Right lobe of liver (tissue), 6 donors: ENCODE data around the gene MTX2. TPM values are rescaled to one million over a fixed set of nuclear protein-coding genes. Genes with fewer than 3 reads are reported as not detected.

Experiments used
- ATAC-seq, 4 donors: fragments of 200-7000 bp; cut with Tn5 transposase; one replicate each; pipeline ENCODE4 v1.9.1; 2020; ENCODE audit warnings: mild to moderate bottlenecking in 4 of 4, moderate library complexity in 4 of 4
- DNase-seq, 3 donors: peaks; one replicate each; pipeline ENCODE4 v3.0.0-alpha.2; 2020
- H3K27ac ChIP-seq, 3 donors: fragments of 200-600 bp; one replicate each; pipeline ENCODE4 v1.8.0; 2022
- H3K27me3 ChIP-seq, 2 donors: fragments of 200-600 bp; one replicate each; pipeline ENCODE4 v1.8.0; 2022
- H3K36me3 ChIP-seq, 4 donors: fragments of 200-600 bp; sonication (generic) in 1 of 4; one replicate each; pipeline versions ENCODE4 v1.5.1 to v1.8.0; 2017 to 2022; ENCODE audit warnings: control low read depth in 1 of 4
- H3K4me1 ChIP-seq, 4 donors: fragments of 200-600 bp; sonication (generic) in 1 of 4; one replicate each; pipeline versions ENCODE4 v1.5.1 to v1.8.0; 2017 to 2022; ENCODE audit warnings: control low read depth in 1 of 4
- H3K4me3 ChIP-seq, 3 donors: fragments of 200-600 bp; one replicate each; pipeline ENCODE4 v1.8.0; 2022
- H3K9me3 ChIP-seq, 4 donors: fragments of 200-600 bp; sonication (generic) in 1 of 4; one replicate each; pipeline versions ENCODE4 v1.5.1 to v1.8.0; 2017 to 2022; ENCODE audit warnings: control low read depth in 1 of 4
- CTCF ChIP-seq, 4 donors: fragments of 200-600 bp in 3 of 4; fragments of 450-650 bp in 1 of 4; IDR thresholded peaks; one replicate each; pipeline versions ENCODE4 v1.5.1 to v1.8.0; 2016 to 2022; ENCODE audit warnings: antibody characterized with exemption in 4 of 4, mild to moderate bottlenecking in 2 of 4
- POLR2A ChIP-seq: fragments of 450-650 bp; IDR thresholded peaks from one replicate; pipeline ENCODE4 v1.6.1; 2017; ENCODE audit warnings: antibody characterized with exemption, mild to moderate bottlenecking
- WGBS: methylation state at CpG from one replicate; pipeline ENCODE4 v1.1.6; 2018; ENCODE audit warnings: low coverage, low lambda C conversion rate; ENCODE audit not compliant: insufficient coverage; ENCODE audit errors: missing lambda C conversion rate; 5-methylcytosine and 5-hydroxymethylcytosine counted together
- intact Hi-C, 2 donors: fragments of 100-400 bp; cut with DNase I; formaldehyde crosslinking; loops; one replicate each; pipeline versions ENCODE4 v1.11.2 to v1.14.1; 2022
- total RNA-seq, 6 experiments: library from RNA; depleted of rRNA in 2 of 6; stranded (reverse); fragments of >200 nt in 2 of 6; fragmentation: NEBNext Ultra II Directional in 3 of 6; extraction: Animal tissue kit (Norgen Biotek cat#: 25700) in 3 of 6; gene quantifications; one replicate each; pipeline versions ENCODE4 v1.1.0 to v1.2.4, GENCODE V29; 2016 to 2023
- donor health status: DM: no; HTN: yes; CAD: no.
- donor health status: DM: no; HTN: no; CAD: no.
- donor health status: DM: no; HTN: no; CAD: no.
- donor health status: DM: no; HTN: yes; CAD: no.
- donor health status: DM: no; HTN: yes; CAD: no.

MTX2 gene
- total RNA-seq, 6 experiments from 2014 or later: 7.7 to 29.3 (median 11.1) TPM

GRCh38 chr2:176270100-176270750 is 983 bp downstream of the MTX2 start:
- ATAC-seq: no peak
- Histone ChIP-seq H3K27ac (peak overlapping the region in 1 of 3 donors; percentile 72), H3K9me3 (no peaks in the 10 kb centered on the region), H3K4me3 (peak overlapping the region; percentile 57 to 93 (median 77)), H3K36me3 (no peaks in the 10 kb centered on the region), H3K27me3 (no peaks in the 10 kb centered on the region), H3K4me1 (peaks cover 0 to 6% (median 0%) of the 10 kb centered on the region in 4 donors)
- DNase-seq: no peak
- TF ChIP-seq POLR2A (no peak), CTCF (IDR thresholded peaks at IDR 0.05) (no peak)
- intact Hi-C loops: no loop called here
- WGBS: 54% methylated on average over 18 of the region's 18 CpGs

- TF ChIP-seq CTCF (IDR thresholded peaks at IDR 0.05) (no peak), POLR2A (no peak)
- DNase-seq (no peak), ATAC-seq (no peak)
- H3K9me3 ChIP-seq: no peaks in the 10 kb centered on the region
- intact Hi-C loops: no loop called here
- 96% methylated on average over 4 of the region's 4 CpGs for WGBS
- no peak overlapping the region for H3K27ac ChIP-seq
- H3K4me3 ChIP-seq: no peak overlapping the region
- H3K27me3 ChIP-seq: no peaks in the 10 kb centered on the region
- H3K36me3 ChIP-seq: no peaks in the 10 kb centered on the region
- peaks cover 0 to 6% (median 0%) of the 10 kb centered on the region in 4 donors for H3K4me1 ChIP-seq
Measured at GRCh38 chr2:176272870-176273459, 3.7 kb downstream of the MTX2 start.

DNA sequence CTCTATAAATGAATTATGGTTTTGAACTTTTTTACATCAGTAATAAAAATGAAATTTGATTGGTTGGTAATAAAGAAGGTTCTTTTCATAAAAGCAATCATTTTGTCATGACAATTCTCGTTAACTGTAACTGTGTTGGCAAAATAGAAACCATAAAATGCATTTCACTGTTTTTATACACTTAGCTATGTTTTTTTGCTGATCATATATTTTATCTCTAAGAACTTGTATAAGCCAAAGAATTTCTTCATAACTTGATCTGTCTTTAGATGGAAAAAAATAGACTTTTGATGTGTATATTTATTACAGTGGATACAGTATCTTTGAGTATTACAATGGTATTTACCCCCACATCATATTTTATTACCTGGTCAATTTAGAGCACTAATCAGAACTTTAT is 9.7 kb downstream of the MTX2 start:
- ATAC-seq (no peak), DNase-seq (no peak)
- intact Hi-C loops: no loop called here
- H3K27me3 ChIP-seq: no peaks in the 10 kb centered on the region
- TF ChIP-seq POLR2A: no peak
- TF ChIP-seq CTCF (IDR thresholded peaks at IDR 0.05): no peak
- WGBS: 95% methylated on average over 1 of the region's 1 CpG
- no peaks in the 10 kb centered on the region for H3K36me3 ChIP-seq
- H3K4me1 ChIP-seq: no peaks in the 10 kb centered on the region
- H3K9me3 ChIP-seq: no peaks in the 10 kb centered on the region
- no peak overlapping the region for H3K4me3 ChIP-seq
- H3K27ac ChIP-seq: no peak overlapping the region

DNA sequence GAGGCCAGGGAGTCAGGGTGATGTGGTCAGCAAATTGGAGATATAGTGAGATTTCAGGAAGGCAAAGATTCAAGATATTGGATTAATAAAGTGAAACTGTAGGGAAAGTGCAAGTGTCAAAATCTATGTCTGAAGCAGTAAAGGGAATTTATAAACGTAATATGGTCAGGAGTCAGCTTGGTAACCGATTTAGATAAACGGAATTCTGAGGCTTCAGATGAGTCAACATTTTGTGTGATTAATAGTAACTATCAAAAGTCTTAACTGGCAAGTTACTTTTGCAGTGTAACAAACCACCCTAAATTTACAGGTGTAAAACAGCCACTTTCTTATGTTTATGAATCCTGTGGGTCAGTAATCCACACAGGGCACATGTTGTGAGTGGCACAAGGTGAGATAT is 10.9 kb downstream of the MTX2 start:
- WGBS: 77% methylated on average over 3 of the region's 3 CpGs
- intact Hi-C loops: no loop called here

More for the DNA sequence above, 10.9 kb downstream of the MTX2 start:
- TF ChIP-seq POLR2A: no peak
- no peak for TF ChIP-seq CTCF (IDR thresholded peaks at IDR 0.05)
- ATAC-seq (no peak), DNase-seq (no peak)
- H3K36me3 ChIP-seq: no peaks in the 10 kb centered on the region
- H3K27me3 ChIP-seq: no peaks in the 10 kb centered on the region
- H3K4me3 ChIP-seq: no peak overlapping the region
- no peak overlapping the region for H3K27ac ChIP-seq
- H3K4me1 ChIP-seq: no peaks in the 10 kb centered on the region
- H3K9me3 ChIP-seq: no peaks in the 10 kb centered on the region
